HepG2 (cell line): ENCODE data around the gene SLC27A2. TPM values are rescaled to one million over a fixed set of nuclear protein-coding genes. Genes with fewer than 3 reads are reported as not detected.

Experiments
- ATAC-seq: fragments of 200-7000 bp; cut with Tn5 transposase; 3 replicates; pipeline ENCODE4 v1.9.1; 2020; ENCODE audit warnings: mild to moderate bottlenecking, moderate library complexity
- BruUV-seq: library from RNA; stranded (reverse); fragments of 400-500 nt; replicated peaks from 2 replicates; lab custom pipeline; 2021; lab: Mats Ljungman, UMichigan
- CTCF ChIA-PET: fragments of 300-600 bp; formaldehyde crosslinking; extraction: SDS; loops from one replicate; lab custom pipeline; 2021; ENCODE audit warnings: low total read pairs, inconsistent platforms, low intra/inter-chr PET ratio; lab: Yijun Ruan, JAX
- POLR2A ChIA-PET: fragments of 350-600 bp; sonication (Branson Sonifier 250); formaldehyde crosslinking; loops from one replicate; lab custom pipeline; 2020; ENCODE audit warnings: antibody characterized with exemption, inconsistent platforms; lab: Yijun Ruan, JAX
- DNase-seq: peaks from one replicate; pipeline ENCODE4 v3.0.0-alpha.2; 2015; ENCODE audit warnings: low spot score
- FAIRE-seq: peaks from 3 replicates; lab custom pipeline; 2011; peaks lifted over from hg19 to GRCh38; lab: Jason Lieb, UNC
- H2AFZ ChIP-seq: one replicate; pipeline ENCODE4 v1.6.1; 2011; ENCODE audit warnings: low read length, inconsistent platforms
- H3K27ac ChIP-seq: fragments of 300-600 bp; 3 replicates; pipeline ENCODE4 v1.8.0; 2011; ENCODE audit warnings: mixed run types, mild to moderate bottlenecking, mixed read lengths, low read length, inconsistent platforms; ENCODE audit not compliant: insufficient read depth; ENCODE audit errors: extremely low read length
- H3K27me3 ChIP-seq, 2 experiments: fragments of 200-600 bp in 1 of 2; 2 replicates in 1 of 2; 3 replicates in 1 of 2; pipeline versions ENCODE4 v1.6.0 to v1.8.0; 2011; ENCODE audit warnings: low read length in 2 of 2, mild to moderate bottlenecking in 2 of 2, moderate library complexity in 2 of 2, inconsistent platforms in 1 of 2; ENCODE audit not compliant: insufficient read depth in 2 of 2, control insufficient read depth in 1 of 2
- H3K36me3 ChIP-seq, 2 experiments: fragments of 200-600 bp in 1 of 2; replicated peaks in 1 of 2; 2 replicates in 1 of 2; 3 replicates in 1 of 2; pipeline versions ENCODE4 v1.5.1 to v1.8.0; 2011; ENCODE audit warnings: low read length in 2 of 2, inconsistent platforms in 1 of 2; ENCODE audit not compliant: insufficient read depth in 2 of 2, control insufficient read depth in 1 of 2
- H3K4me1 ChIP-seq: 2 replicates; pipeline ENCODE4 v1.5.1; 2012; ENCODE audit warnings: low read length, inconsistent platforms; ENCODE audit not compliant: insufficient read depth
- H3K4me2 ChIP-seq: 2 replicates; pipeline ENCODE4 v1.6.0; 2011; ENCODE audit warnings: low read depth, low read length, inconsistent platforms
- H3K4me3 ChIP-seq, 3 experiments: fragments of 200-600 bp in 1 of 3; sonication (generic), shearing (Covaris generic) in 1 of 3; replicated peaks in 1 of 3; 2 replicates each; pipeline ENCODE4 v1.5.1; 2011 to 2016; ENCODE audit warnings: low read length in 3 of 3, inconsistent platforms in 2 of 3, low read depth in 2 of 3, mild to moderate bottlenecking in 2 of 3, control low read depth in 1 of 3, mixed read lengths in 1 of 3; ENCODE audit not compliant: insufficient read depth in 1 of 3
- H3K79me2 ChIP-seq: one replicate; pipeline ENCODE4 v1.6.1; 2011; ENCODE audit warnings: low read length, inconsistent platforms; ENCODE audit not compliant: insufficient read depth
- H3K9ac ChIP-seq: 2 replicates; pipeline ENCODE4 v1.6.0; 2011; ENCODE audit warnings: mild to moderate bottlenecking, low read depth, low read length, inconsistent platforms; ENCODE audit not compliant: insufficient read depth
- H3K9me3 ChIP-seq: 2 replicates; pipeline ENCODE4 v1.5.1; 2012; ENCODE audit warnings: mild to moderate bottlenecking, low read length
- H4K20me1 ChIP-seq: 2 replicates; pipeline ENCODE4 v1.6.0; 2011; ENCODE audit warnings: inconsistent platforms, mild to moderate bottlenecking, low read length, moderate library complexity; ENCODE audit not compliant: insufficient read depth
- AHR ChIP-seq: IDR thresholded peaks from 2 replicates; pipeline ENCODE4 v1.6.1; 2018; ENCODE audit warnings: missing genetic modification reagents, missing compliant biosample characterization
- ATF1 ChIP-seq: IDR thresholded peaks from 2 replicates; pipeline ENCODE4 v1.6.1; 2016; ENCODE audit warnings: mild to moderate bottlenecking, control low read depth
- CEBPB ChIP-seq: IDR thresholded peaks from 2 replicates; pipeline ENCODE4 v1.6.1; 2011; ENCODE audit warnings: low read depth, low read length, improper control_type of control experiment, borderline replicate concordance
- GABPB1 ChIP-seq: IDR thresholded peaks from 2 replicates; pipeline ENCODE4 v1.6.1; 2016; ENCODE audit warnings: mild to moderate bottlenecking, missing genetic modification reagents, moderate library complexity, missing compliant biosample characterization
- PHF8 ChIP-seq: sonication (generic); formaldehyde crosslinking; IDR thresholded peaks from 2 replicates; pipeline ENCODE4 v1.5.0; 2020; ENCODE audit warnings: missing genetic modification reagents
- ZBTB25 ChIP-seq: IDR thresholded peaks from 2 replicates; pipeline ENCODE4 v1.6.1; 2018; ENCODE audit warnings: missing genetic modification reagents
- ZNF251 ChIP-seq: sonication (generic); formaldehyde crosslinking; IDR thresholded peaks from 2 replicates; pipeline ENCODE4 v1.9.0; 2021; ENCODE audit warnings: mild to moderate bottlenecking, missing genetic modification reagents
- ZNF335 ChIP-seq: sonication (generic); formaldehyde crosslinking; IDR thresholded peaks from 2 replicates; pipeline ENCODE4 v1.4.0; 2020; ENCODE audit warnings: missing genetic modification reagents
- ZNF431 ChIP-seq: sonication (generic); formaldehyde crosslinking; IDR thresholded peaks from 2 replicates; pipeline ENCODE4 v1.9.0; 2022; ENCODE audit warnings: missing genetic modification reagents, low read depth, mild to moderate bottlenecking, borderline replicate concordance
- ZNF446 ChIP-seq: sonication (generic); formaldehyde crosslinking; IDR thresholded peaks from 2 replicates; pipeline ENCODE4 v1.5.0; 2020; ENCODE audit warnings: mild to moderate bottlenecking, missing genetic modification reagents
- ZNF639 ChIP-seq: conservative IDR thresholded peaks from 2 replicates; pipeline ENCODE4 v1.6.1; 2018; ENCODE audit warnings: missing genetic modification reagents
- WGBS: methylation state at CpG from one replicate; pipeline ENCODE4 v1.1.6; 2017; ENCODE audit warnings: low lambda C conversion rate; 5-methylcytosine and 5-hydroxymethylcytosine counted together
- in situ Hi-C: cut with HindIII; loops from 2 replicates; pipeline ENCODE4 v1.10.0; 2017; ENCODE audit warnings: low pct_unique_long_range_greater_than_20kb; ENCODE audit not compliant: extremely low pct_ligation_motif_present
- intact Hi-C: fragments of 100-400 bp; cut with micrococcal nuclease; formaldehyde crosslinking; loops from one replicate; pipeline ENCODE4 v1.10.0; 2022; ENCODE audit not compliant: unreplicated experiment
- polyA plus RNA-seq, 8 experiments: library from polyadenylated mRNA; depleted of rRNA in 3 of 8; stranded (reverse) in 7 of 8; unstranded in 1 of 8; fragments of >200 nt; fragmentation: Illumina TruSeq in 4 of 8; extraction: Trizol in 4 of 8; gene quantifications; 2 replicates each; pipeline versions ENCODE4 v1.2.1 to v1.2.3, GENCODE V29; 2011 to 2016; ENCODE audit warnings: low read depth in 4 of 8, missing spikeins in 1 of 8, mixed read lengths in 1 of 8; ENCODE audit not compliant: insufficient read depth in 1 of 8
- total RNA-seq, 5 experiments: library from RNA; depleted of rRNA; stranded (reverse); fragments of >200 nt; fragmentation: Illumina TruSeq; extraction: Trizol; gene quantifications; 2 replicates each; pipeline ENCODE4 v1.2.3, GENCODE V29; 2016; ENCODE audit warnings: low read depth in 1 of 5
- TF ChIP-seq, protein P1 (sequence below): IDR thresholded peaks from 2 replicates; pipeline ENCODE4 v1.6.1; 2016; ENCODE audit warnings: low read depth, borderline replicate concordance

Gene SLC27A2
- total and polyA plus RNA-seq, 2 of the 13 experiments (the other 11 are each of a cell fraction or from before 2014, with no cell fraction given), result 14.6 to 23.4 TPM

- Histone ChIP-seq H3K4me1 (peaks cover 12% of the 10 kb centered on the region), H3K79me2 (no peaks in the 10 kb centered on the region), H3K4me3 (no peak overlapping the region), H3K4me2 (no peak overlapping the region), H3K9me3 (no peaks in the 10 kb centered on the region), H3K9ac (no peak overlapping the region), H3K27ac (no peak overlapping the region), H4K20me1 (no peaks in the 10 kb centered on the region), H2AFZ (no peak overlapping the region), H3K36me3 (peaks cover 7 to 37% of the 10 kb centered on the region in 2 experiments; a peak in 4 of 5 replicates), H3K27me3 (no peaks in the 10 kb centered on the region)
- no peak for TF ChIP-seq PHF8
- TF ChIP-seq ZNF335 (CRISPR knock-in tag), result no peak
- no peak for TF ChIP-seq CEBPB
- TF ChIP-seq ZNF639, result no peak
- TF ChIP-seq ZNF446, result no peak
- TF ChIP-seq ZNF251 (CRISPR knock-in tag), result no peak
- TF ChIP-seq ATF1 (CRISPR knock-in tag), result no peak
- no peak for TF ChIP-seq ZBTB25 (CRISPR knock-in tag)
- no peak for TF ChIP-seq ZNF431 (CRISPR knock-in tag)
- TF ChIP-seq, protein P1, sequence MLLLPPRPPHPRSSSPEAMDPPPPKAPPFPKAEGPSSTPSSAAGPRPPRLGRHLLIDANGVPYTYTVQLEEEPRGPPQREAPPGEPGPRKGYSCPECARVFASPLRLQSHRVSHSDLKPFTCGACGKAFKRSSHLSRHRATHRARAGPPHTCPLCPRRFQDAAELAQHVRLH (CRISPR knock-in tag), result no peak
- no peak for TF ChIP-seq GABPB1 (CRISPR knock-in tag)
- TF ChIP-seq AHR (CRISPR knock-in tag), result no peak
- BruUV-seq, result no TSS peak
- CTCF ChIA-PET, result no interaction called here
- in situ Hi-C loops (no loop called here), intact Hi-C loops (no loop called here)
- 88% methylated on average over 5 of the region's 5 CpGs for WGBS
- POLR2A ChIA-PET, result no interaction called here
- DNase-seq (no peak), FAIRE-seq (no peak), ATAC-seq (no peak)
These were observed 24.0 kb downstream of the SLC27A2 start for GRCh38 chr15:50206020-50206419.
